Measurements from ENCODE around the gene STXBP3.

- TF ChIP-seq POLR2A (IDR thresholded peaks at IDR 0.05) (no peak), CTCF (IDR thresholded peaks at IDR 0.05 in 4 of 5, conservative IDR thresholded peaks at IDR 0.05 in 1 of 5) (no peak)
Observed at GRCh38 chr1:108785880-108786279, 39.4 kb downstream of the STXBP3 start.
